ENCODE results near the gene STUM.

GRCh38 chr1:226602186-226603021 lies 53.8 kb downstream of the STUM start:
- TF ChIP-seq, protein P1, sequence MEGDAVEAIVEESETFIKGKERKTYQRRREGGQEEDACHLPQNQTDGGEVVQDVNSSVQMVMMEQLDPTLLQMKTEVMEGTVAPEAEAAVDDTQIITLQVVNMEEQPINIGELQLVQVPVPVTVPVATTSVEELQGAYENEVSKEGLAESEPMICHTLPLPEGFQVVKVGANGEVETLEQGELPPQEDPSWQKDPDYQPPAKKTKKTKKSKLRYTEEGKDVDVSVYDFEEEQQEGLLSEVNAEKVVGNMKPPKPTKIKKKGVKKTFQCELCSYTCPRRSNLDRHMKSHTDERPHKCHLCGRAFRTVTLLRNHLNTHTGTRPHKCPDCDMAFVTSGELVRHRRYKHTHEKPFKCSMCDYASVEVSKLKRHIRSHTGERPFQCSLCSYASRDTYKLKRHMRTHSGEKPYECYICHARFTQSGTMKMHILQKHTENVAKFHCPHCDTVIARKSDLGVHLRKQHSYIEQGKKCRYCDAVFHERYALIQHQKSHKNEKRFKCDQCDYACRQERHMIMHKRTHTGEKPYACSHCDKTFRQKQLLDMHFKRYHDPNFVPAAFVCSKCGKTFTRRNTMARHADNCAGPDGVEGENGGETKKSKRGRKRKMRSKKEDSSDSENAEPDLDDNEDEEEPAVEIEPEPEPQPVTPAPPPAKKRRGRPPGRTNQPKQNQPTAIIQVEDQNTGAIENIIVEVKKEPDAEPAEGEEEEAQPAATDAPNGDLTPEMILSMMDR (IDR thresholded peaks at IDR 0.05): no peak
- no peak for TF ChIP-seq POLR2A (IDR thresholded peaks at IDR 0.05)
- peak; percentile 72 to 76 for TF ChIP-seq POLR2AphosphoS5 (IDR thresholded peaks at IDR 0.05; ENCODE audit: insufficient read depth in 1 of 2, low read depth in 1 of 2)
